Renal pelvis (tissue), 4 donors: ENCODE measurements around the gene BUD31. TPM values are rescaled to one million over a fixed set of nuclear protein-coding genes. Genes with fewer than 3 reads are reported as not detected.

ENCODE experiments used
- DNase-seq: peaks from one replicate; pipeline ENCODE4 v3.0.0-alpha.2; 2013
- polyA plus RNA-seq, 3 donors: library from polyadenylated mRNA; unstranded; fragments of 120-200 nt; gene quantifications; one replicate each; pipeline ENCODE4 v1.2.1, GENCODE V29; 2013; ENCODE audit not compliant: insufficient read length in 3 of 3

Gene BUD31
- polyA plus RNA-seq, 3 donors: 105 to 108 (median 108) TPM

DNA sequence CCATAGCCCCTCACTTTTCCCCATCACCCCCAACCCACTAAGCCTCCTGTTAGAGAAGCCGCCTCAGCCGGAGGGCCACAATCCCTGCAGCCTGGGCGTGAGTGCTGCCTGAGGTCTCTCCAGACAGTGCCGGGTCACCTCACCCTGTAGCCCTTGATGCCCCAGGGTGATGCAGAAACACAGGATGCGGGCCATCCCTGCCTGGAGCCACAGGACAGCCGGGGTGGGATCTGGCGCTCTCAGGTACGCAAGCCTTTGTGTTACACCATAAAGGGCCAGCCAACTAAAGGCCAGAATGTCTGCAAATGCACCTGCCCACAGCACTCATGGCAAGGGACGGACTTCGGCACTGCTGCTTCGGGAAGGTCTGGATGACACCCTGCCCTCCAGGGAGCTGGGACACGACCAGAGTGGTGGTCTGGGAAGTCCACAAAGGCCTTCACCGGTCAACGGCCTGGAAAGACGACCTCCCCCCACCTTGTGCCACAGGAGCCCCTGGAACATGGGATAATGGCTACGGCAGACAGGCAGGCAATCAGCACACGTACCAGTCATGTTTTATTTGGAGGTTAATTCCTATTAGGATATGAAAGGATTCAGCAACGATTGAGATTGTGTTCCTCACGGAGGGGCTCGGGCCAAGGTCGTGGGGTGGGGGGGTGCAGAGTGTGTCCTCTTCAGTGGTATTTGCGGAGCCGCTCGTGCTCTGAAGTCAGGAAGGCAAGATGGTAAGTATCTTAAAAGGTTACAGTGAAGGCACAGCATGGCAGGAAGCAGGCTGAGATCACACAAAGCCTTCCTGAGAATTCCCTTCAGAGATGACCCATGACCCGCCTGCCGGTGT is 49.1 kb downstream of the BUD31 start:
- no peak for DNase-seq

DNA sequence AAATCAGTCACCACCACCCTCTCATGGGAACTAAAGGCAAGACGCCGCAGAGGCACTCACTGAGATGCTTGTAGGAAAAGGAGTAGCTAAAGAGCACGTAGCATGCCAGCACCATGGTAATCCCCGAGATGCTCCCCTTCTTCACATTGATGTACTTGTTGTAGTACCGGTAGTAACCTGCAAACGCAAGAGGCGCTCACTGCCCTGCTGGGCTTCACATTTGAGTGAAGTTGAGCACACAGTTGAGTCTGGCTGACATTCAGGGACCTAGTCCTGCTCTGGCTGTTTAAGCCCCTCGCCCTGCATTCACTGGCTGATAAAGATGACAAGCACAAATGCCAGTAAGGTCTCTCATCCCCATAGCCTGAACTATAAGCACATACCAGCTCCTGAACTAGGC is 50.3 kb downstream of the BUD31 start:
- DNase-seq: no peak

DNA sequence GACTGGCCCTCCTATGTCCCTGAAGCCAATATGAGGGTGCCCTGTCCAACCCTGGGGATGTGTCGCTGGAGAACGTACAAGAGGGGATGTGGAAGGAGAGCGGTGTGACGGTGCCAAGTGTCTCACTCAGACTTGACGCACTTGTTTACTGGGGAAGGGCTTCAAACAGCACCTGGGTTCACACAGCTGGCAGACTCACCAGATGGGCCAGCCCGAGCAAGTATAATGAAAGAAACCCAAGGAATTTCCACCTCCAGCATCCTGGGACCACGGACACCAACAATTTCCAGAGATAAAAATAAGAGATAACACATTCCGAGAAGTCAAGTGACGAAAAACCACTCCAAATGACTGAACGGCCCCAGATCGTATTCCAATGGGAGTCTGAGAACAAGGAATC is 51.9 kb downstream of the BUD31 start:
- DNase-seq: no peak

DNA sequence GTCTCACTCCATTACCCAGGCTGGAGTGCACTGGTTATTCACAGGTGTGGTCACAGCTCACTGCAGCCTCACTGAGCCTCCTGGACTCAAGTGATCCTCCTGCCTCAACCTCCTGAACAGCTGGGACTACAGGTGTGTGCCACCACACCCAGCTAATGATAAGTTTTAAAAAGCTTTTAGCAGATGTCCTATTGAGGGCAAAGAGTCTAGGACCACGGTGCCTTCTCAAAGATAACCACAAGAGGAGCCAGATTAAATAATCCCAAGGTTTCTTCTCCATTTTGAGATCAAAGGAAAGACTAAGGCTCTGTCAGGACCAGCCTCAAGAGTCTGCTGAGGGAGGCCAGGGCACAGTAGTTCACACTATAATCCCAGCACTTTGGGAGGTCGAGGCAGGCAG is 52.5 kb downstream of the BUD31 start:
- DNase-seq: no peak

DNA sequence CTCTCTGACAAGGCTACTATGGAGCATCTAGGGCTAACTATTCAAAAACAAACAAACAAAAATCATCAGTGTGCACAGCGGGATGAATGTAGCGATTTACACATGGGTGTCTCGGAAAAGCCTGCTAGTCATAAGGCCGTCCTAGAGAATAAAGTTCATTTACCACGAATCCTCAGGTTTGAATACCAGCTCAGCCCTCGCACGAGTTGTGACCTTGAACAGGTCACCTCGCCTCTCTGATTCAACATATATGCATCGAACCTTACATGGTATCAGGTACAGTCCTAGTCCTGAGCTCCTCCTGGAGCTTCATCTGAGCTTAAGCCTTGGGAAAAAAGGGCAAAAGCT is 56.6 kb downstream of the BUD31 start:
- DNase-seq: no peak

DNA sequence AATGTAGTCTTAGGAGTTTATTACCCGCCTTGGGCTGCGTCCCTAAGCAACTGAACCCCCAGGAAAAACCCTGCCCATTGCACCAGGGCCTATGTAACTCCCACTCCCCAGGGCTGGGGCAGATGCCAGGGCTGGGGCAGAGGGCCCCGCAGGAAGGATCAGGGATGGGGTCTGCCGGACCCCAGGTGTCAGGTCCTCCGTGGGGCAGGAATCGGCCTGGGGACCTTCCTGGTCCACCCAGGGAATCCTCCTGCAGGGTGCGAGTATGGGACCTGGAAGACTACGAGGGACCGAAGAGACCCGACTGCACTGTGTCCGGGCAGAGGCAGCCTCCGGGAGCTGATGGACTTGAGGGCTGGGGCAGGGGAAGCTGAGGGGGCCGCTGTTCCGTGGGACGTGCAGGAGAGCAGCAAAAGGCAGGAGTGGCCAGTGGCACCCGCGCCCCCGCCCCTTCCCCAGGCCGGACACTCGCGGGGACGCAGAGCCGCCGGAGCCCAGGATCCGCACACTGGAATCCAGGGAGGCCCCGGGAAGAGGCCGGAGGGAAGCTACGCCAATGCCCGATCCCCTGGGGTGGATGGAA is 59.7 kb downstream of the BUD31 start:
- DNase-seq: no peak

Other genes starting within 250 kb of the BUD31 start
- gene KPNA7, start 200.9 kb upstream of the BUD31 start, polyA plus RNA-seq: not detected
- under 1 TPM; 0.06 to 0.39 (median 0.31) TPM for gene MYH16, start 136.1 kb upstream of the BUD31 start, polyA plus RNA-seq
- gene ARPC1A, start 83.1 kb upstream of the BUD31 start, polyA plus RNA-seq: 100 to 1,000 TPM in 2 of 3 donors, 10 to 100 TPM in 1; 98.8 to 110 (median 107) TPM
- 10 to 100 TPM; 35.9 to 44.2 (median 38.4) TPM for gene ARPC1B, start 34.2 kb upstream of the BUD31 start, polyA plus RNA-seq
- gene PDAP1, start 372 bp upstream of the BUD31 start, polyA plus RNA-seq: 100 to 1,000 TPM; 133 to 171 (median 146) TPM
- 1 to 10 TPM; 5.2 to 6.0 (median 5.8) TPM for gene PTCD1, start 29.8 kb downstream of the BUD31 start, polyA plus RNA-seq
- 10 to 100 TPM; 37.2 to 44.3 (median 40.9) TPM for gene CPSF4, start 30.0 kb downstream of the BUD31 start, polyA plus RNA-seq
- gene ATP5MF, start 57.2 kb downstream of the BUD31 start, polyA plus RNA-seq: 100 to 1,000 TPM; 366 to 481 (median 400) TPM
- gene ZNF789, start 63.9 kb downstream of the BUD31 start, polyA plus RNA-seq: 10 to 100 TPM; 19.5 to 66.4 (median 55.6) TPM
- 10 to 100 TPM; 12.1 to 18.3 (median 17.5) TPM for gene ZNF394, start 91.3 kb downstream of the BUD31 start, polyA plus RNA-seq
- gene ZKSCAN5, start 95.7 kb downstream of the BUD31 start, polyA plus RNA-seq: 10 to 100 TPM; 14.2 to 16.5 (median 15.0) TPM
- gene FAM200A, start 143.1 kb downstream of the BUD31 start, polyA plus RNA-seq: 10 to 100 TPM; 12.5 to 15.6 (median 14.5) TPM
- gene ZNF655, start 149.7 kb downstream of the BUD31 start, polyA plus RNA-seq: 100 to 1,000 TPM in 2 of 3 donors, 10 to 100 TPM in 1; 63.5 to 108 (median 103) TPM
- 1 to 10 TPM; 1.4 to 2.8 (median 1.7) TPM for gene TMEM225B, start 189.3 kb downstream of the BUD31 start, polyA plus RNA-seq
- gene ZSCAN25, start 208.0 kb downstream of the BUD31 start, polyA plus RNA-seq: 10 to 100 TPM; 19.0 to 21.0 (median 20.8) TPM